ENCODE data around the gene NOM1. TPM values are rescaled to one million over a fixed set of nuclear protein-coding genes. Genes with fewer than 3 reads are reported as not detected.

NOM1 gene
- total RNA-seq, 1 experiment from 2014 or later: 30.3 TPM

- DNase-seq (ENCODE audit: low read depth, low spot score) (no peak), ATAC-seq (no peak)
- Histone ChIP-seq H3K4me3 (ENCODE audit: low read depth in 2 of 2, low read length in 2 of 2) (no peak overlapping the region), H3K9me3 (ENCODE audit: control insufficient read depth, insufficient read depth, low read depth, low read length) (no peaks in the 10 kb centered on the region), H3K36me3 (ENCODE audit: control insufficient read depth, insufficient read depth, low read length) (peaks cover 2% of the 10 kb centered on the region; the same call in 1 of the 2 replicates), H3K27me3 (ENCODE audit: control insufficient read depth, insufficient read depth, low read length) (no peaks in the 10 kb centered on the region), H3K4me1 (ENCODE audit: control insufficient read depth, insufficient read depth, low read length) (peaks cover 10% of the 10 kb centered on the region), H3K27ac (ENCODE audit: low read length) (no peak overlapping the region)
- POLR2A ChIA-PET: interaction anchor here (0.6 kb wide), 1 partner anchor 19 kb away, joined by 4 read pairs; no protein-coding TSS in a partner anchor
- TF ChIP-seq TCF7L2 (IDR thresholded peaks at IDR 0.05; ENCODE audit: low read depth, low read length) (no peak), REST (IDR thresholded peaks at IDR 0.05; ENCODE audit: insufficient read depth in 1 of 2, low read depth in 2 of 2, low read length in 1 of 2) (no peak), POLR2AphosphoS5 (IDR thresholded peaks at IDR 0.05; ENCODE audit: low read depth, low read length) (no peak), CTCF (IDR thresholded peaks at IDR 0.05) (no peak)
- CTCF ChIA-PET: no interaction called here
- intact Hi-C loops (cut with micrococcal nuclease; ENCODE audit: unreplicated experiment) (no loop called here), in situ Hi-C loops (cut with HindIII; ENCODE audit: low pct_unique_long_range_greater_than_20kb, low sequenced_read_pairs) (no loop called here)
- no TSS peak for BruUV-seq (replicated peaks)
Observed at GRCh38 chr7:156947120-156947843, 2.2 kb upstream of the NOM1 start.

- Histone ChIP-seq H3K4me1 (ENCODE audit: control insufficient read depth, insufficient read depth, low read length) (peaks cover 12% of the 10 kb centered on the region), H3K4me3 (ENCODE audit: low read depth in 2 of 2, low read length in 2 of 2) (peak overlapping the region; percentile 88 to 95), H3K27ac (ENCODE audit: low read length) (peak overlapping the region; percentile 71), H3K27me3 (ENCODE audit: control insufficient read depth, insufficient read depth, low read length) (no peaks in the 10 kb centered on the region), H3K36me3 (ENCODE audit: control insufficient read depth, insufficient read depth, low read length) (peaks cover 4% of the 10 kb centered on the region; the same call in 1 of the 2 replicates), H3K9me3 (ENCODE audit: control insufficient read depth, insufficient read depth, low read depth, low read length) (no peaks in the 10 kb centered on the region)
- intact Hi-C loops (cut with micrococcal nuclease; ENCODE audit: unreplicated experiment) (no loop called here), in situ Hi-C loops (cut with HindIII; ENCODE audit: low pct_unique_long_range_greater_than_20kb, low sequenced_read_pairs) (no loop called here)
- ATAC-seq (no peak), DNase-seq (ENCODE audit: low read depth, low spot score) (no peak)
- CTCF ChIA-PET: no interaction called here
- no TSS peak for BruUV-seq (replicated peaks)
- POLR2A ChIA-PET: interaction anchor here (0.7 kb wide), 1 partner anchor 21 kb away, joined by 4 read pairs; no protein-coding TSS in a partner anchor
- TF ChIP-seq REST (IDR thresholded peaks at IDR 0.05; ENCODE audit: insufficient read depth in 1 of 2, low read depth in 2 of 2, low read length in 1 of 2): no peak
- no peak for TF ChIP-seq CTCF (IDR thresholded peaks at IDR 0.05)
- no peak for TF ChIP-seq POLR2AphosphoS5 (IDR thresholded peaks at IDR 0.05; ENCODE audit: low read depth, low read length)
- no peak for TF ChIP-seq TCF7L2 (IDR thresholded peaks at IDR 0.05; ENCODE audit: low read depth, low read length)
- TF ChIP-seq SIN3A (IDR thresholded peaks at IDR 0.05; ENCODE audit: borderline replicate concordance, insufficient read depth, low read depth, low read length): no peak
Observed at GRCh38 chr7:156948361-156948760, 1.2 kb upstream of the NOM1 start.

Measured in Panc1 (cell line).